ENCODE data around the gene CALD1.

CALD1 gene

GRCh38 chr7:134836447-134836846, 57.0 kb downstream of the CALD1 start:
- no peaks in the 10 kb centered on the region for H3K9me3 Mint-ChIP-seq
- H3K36me3 Mint-ChIP-seq (ENCODE audit: low read depth): no peaks in the 10 kb centered on the region
- H3K4me3 Mint-ChIP-seq: no peak overlapping the region
- H3K27ac Mint-ChIP-seq: no peak overlapping the region
- no peaks in the 10 kb centered on the region for H3K27me3 Mint-ChIP-seq
- ATAC-seq (no peak), DNase-seq (no peak)
- H3K4me1 Mint-ChIP-seq: no peaks in the 10 kb centered on the region

GRCh38 chr7:134839298-134839697, 59.9 kb downstream of the CALD1 start:
- H3K27ac Mint-ChIP-seq: no peak overlapping the region
- ATAC-seq: no peak
- H3K27me3 Mint-ChIP-seq: no peaks in the 10 kb centered on the region
- H3K4me3 Mint-ChIP-seq: no peak overlapping the region
- no peaks in the 10 kb centered on the region for H3K4me1 Mint-ChIP-seq
- no peak for DNase-seq
- H3K36me3 Mint-ChIP-seq (ENCODE audit: low read depth): no peaks in the 10 kb centered on the region
- H3K9me3 Mint-ChIP-seq: no peaks in the 10 kb centered on the region

- ATAC-seq (no peak), DNase-seq (no peak)
- Mint-ChIP-seq H3K4me3 (no peak overlapping the region), H3K9me3 (no peaks in the 10 kb centered on the region), H3K27ac (no peak overlapping the region), H3K27me3 (no peaks in the 10 kb centered on the region), H3K4me1 (no peaks in the 10 kb centered on the region), H3K36me3 (ENCODE audit: low read depth) (no peaks in the 10 kb centered on the region)
These were observed 62.6 kb downstream of the CALD1 start for GRCh38 chr7:134842062-134842461.

- Mint-ChIP-seq H3K27me3 (no peaks in the 10 kb centered on the region), H3K9me3 (no peaks in the 10 kb centered on the region), H3K4me1 (no peaks in the 10 kb centered on the region), H3K4me3 (no peak overlapping the region), H3K36me3 (ENCODE audit: low read depth) (no peaks in the 10 kb centered on the region), H3K27ac (no peak overlapping the region)
- ATAC-seq (no peak), DNase-seq (no peak)
These were observed 63.5 kb downstream of the CALD1 start for GRCh38 chr7:134842886-134843430.

GRCh38 chr7:134844200-134844599, 64.8 kb downstream of the CALD1 start:
- no peak for ATAC-seq
- no peak for DNase-seq

GRCh38 chr7:134845461-134845860, 66.0 kb downstream of the CALD1 start:
- no peak overlapping the region for H3K27ac Mint-ChIP-seq
- DNase-seq (no peak), ATAC-seq (no peak)
- no peak overlapping the region for H3K4me3 Mint-ChIP-seq
- H3K4me1 Mint-ChIP-seq: no peaks in the 10 kb centered on the region
- H3K36me3 Mint-ChIP-seq (ENCODE audit: low read depth): no peaks in the 10 kb centered on the region
- no peaks in the 10 kb centered on the region for H3K27me3 Mint-ChIP-seq
- no peaks in the 10 kb centered on the region for H3K9me3 Mint-ChIP-seq

More at GRCh38 chr7:134844200-134844599, 64.8 kb downstream of the CALD1 start:
- no peak overlapping the region for H3K4me3 Mint-ChIP-seq
- no peaks in the 10 kb centered on the region for H3K4me1 Mint-ChIP-seq
- H3K27me3 Mint-ChIP-seq: no peaks in the 10 kb centered on the region
- no peak overlapping the region for H3K27ac Mint-ChIP-seq
- no peaks in the 10 kb centered on the region for H3K9me3 Mint-ChIP-seq
- no peaks in the 10 kb centered on the region for H3K36me3 Mint-ChIP-seq (ENCODE audit: low read depth)

GRCh38 chr7:134847851-134848588, 68.6 kb downstream of the CALD1 start:
- no peak overlapping the region for H3K4me3 Mint-ChIP-seq
- no peak overlapping the region for H3K27ac Mint-ChIP-seq
- DNase-seq (no peak), ATAC-seq (no peak)
- H3K4me1 Mint-ChIP-seq: peaks cover 7% of the 10 kb centered on the region
- no peaks in the 10 kb centered on the region for H3K27me3 Mint-ChIP-seq
- no peaks in the 10 kb centered on the region for H3K9me3 Mint-ChIP-seq
- H3K36me3 Mint-ChIP-seq (ENCODE audit: low read depth): no peaks in the 10 kb centered on the region

GRCh38 chr7:134850066-134850465, 70.6 kb downstream of the CALD1 start:
- DNase-seq (no peak), ATAC-seq (no peak)
- H3K27me3 Mint-ChIP-seq: no peaks in the 10 kb centered on the region
- H3K4me3 Mint-ChIP-seq: no peak overlapping the region
- H3K4me1 Mint-ChIP-seq: peaks cover 11% of the 10 kb centered on the region
- no peaks in the 10 kb centered on the region for H3K9me3 Mint-ChIP-seq
- H3K36me3 Mint-ChIP-seq (ENCODE audit: low read depth): no peaks in the 10 kb centered on the region
- H3K27ac Mint-ChIP-seq: no peak overlapping the region

- peaks cover 22% of the 10 kb centered on the region for H3K4me1 Mint-ChIP-seq
- H3K9me3 Mint-ChIP-seq: no peaks in the 10 kb centered on the region
- H3K36me3 Mint-ChIP-seq (ENCODE audit: low read depth): no peaks in the 10 kb centered on the region
- H3K4me3 Mint-ChIP-seq: no peak overlapping the region
- H3K27ac Mint-ChIP-seq: no peak overlapping the region
- no peaks in the 10 kb centered on the region for H3K27me3 Mint-ChIP-seq
- ATAC-seq (no peak), DNase-seq (no peak)
These were observed 71.7 kb downstream of the CALD1 start for GRCh38 chr7:134851141-134851540.

- ATAC-seq (no peak), DNase-seq (no peak)
- H3K27ac Mint-ChIP-seq: no peak overlapping the region
- no peak overlapping the region for H3K4me3 Mint-ChIP-seq
- H3K4me1 Mint-ChIP-seq: peaks cover 27% of the 10 kb centered on the region
- H3K36me3 Mint-ChIP-seq (ENCODE audit: low read depth): no peaks in the 10 kb centered on the region
- no peaks in the 10 kb centered on the region for H3K9me3 Mint-ChIP-seq
- no peaks in the 10 kb centered on the region for H3K27me3 Mint-ChIP-seq
These were observed 73.2 kb downstream of the CALD1 start for GRCh38 chr7:134852625-134853024.

GRCh38 chr7:134854816-134855215, 75.4 kb downstream of the CALD1 start:
- no peak overlapping the region for H3K27ac Mint-ChIP-seq
- no peaks in the 10 kb centered on the region for H3K27me3 Mint-ChIP-seq
- H3K36me3 Mint-ChIP-seq (ENCODE audit: low read depth): no peaks in the 10 kb centered on the region
- ATAC-seq (no peak), DNase-seq (no peak)
- H3K9me3 Mint-ChIP-seq: peaks cover under 1% of the 10 kb centered on the region
- no peak overlapping the region for H3K4me3 Mint-ChIP-seq
- peaks cover 27% of the 10 kb centered on the region for H3K4me1 Mint-ChIP-seq

GRCh38 chr7:134855442-134855841, 76.0 kb downstream of the CALD1 start:
- Mint-ChIP-seq H3K9me3 (peaks cover 4% of the 10 kb centered on the region), H3K36me3 (ENCODE audit: low read depth) (no peaks in the 10 kb centered on the region), H3K4me3 (no peak overlapping the region), H3K27me3 (no peaks in the 10 kb centered on the region), H3K27ac (no peak overlapping the region), H3K4me1 (peaks cover 27% of the 10 kb centered on the region)
- ATAC-seq (no peak), DNase-seq (no peak)

GRCh38 chr7:134856091-134856490, 76.7 kb downstream of the CALD1 start:
- no peak overlapping the region for H3K4me3 Mint-ChIP-seq
- peak overlapping the region; percentile 61 for H3K27ac Mint-ChIP-seq
- no peaks in the 10 kb centered on the region for H3K36me3 Mint-ChIP-seq (ENCODE audit: low read depth)
- H3K9me3 Mint-ChIP-seq: peaks cover 4% of the 10 kb centered on the region
- DNase-seq (no peak), ATAC-seq (no peak)
- no peaks in the 10 kb centered on the region for H3K27me3 Mint-ChIP-seq
- peaks cover 21% of the 10 kb centered on the region for H3K4me1 Mint-ChIP-seq

- DNase-seq (no peak), ATAC-seq (no peak)
- Mint-ChIP-seq H3K27ac (no peak overlapping the region), H3K36me3 (ENCODE audit: low read depth) (no peaks in the 10 kb centered on the region), H3K4me3 (no peak overlapping the region), H3K4me1 (peaks cover 20% of the 10 kb centered on the region), H3K27me3 (no peaks in the 10 kb centered on the region), H3K9me3 (peaks cover 4% of the 10 kb centered on the region)
These were observed 77.3 kb downstream of the CALD1 start for GRCh38 chr7:134856691-134857090.

GRCh38 chr7:134857958-134858357, 78.5 kb downstream of the CALD1 start:
- H3K9me3 Mint-ChIP-seq: peaks cover 4% of the 10 kb centered on the region
- ATAC-seq: no peak
- no peak overlapping the region for H3K4me3 Mint-ChIP-seq
- no peak for DNase-seq
- H3K36me3 Mint-ChIP-seq (ENCODE audit: low read depth): no peaks in the 10 kb centered on the region
- no peak overlapping the region for H3K27ac Mint-ChIP-seq
- peaks cover 20% of the 10 kb centered on the region for H3K4me1 Mint-ChIP-seq
- H3K27me3 Mint-ChIP-seq: no peaks in the 10 kb centered on the region

Data from activated naive CD8-positive, alpha-beta T cell treated with anti-CD3 and anti-CD28 coated beads, Interleukin-2, amount 50 U/mL, for 24 hours (primary cell).